Measurements from ENCODE around the gene GRIK4. TPM values are rescaled to one million over a fixed set of nuclear protein-coding genes. Genes with fewer than 3 reads are reported as not detected.

The GRIK4 gene
- total RNA-seq, 2 experiments from 2014 or later = not detected

GRCh38 chr11:120536797-120537169 lies 25.2 kb downstream of the GRIK4 start:
- Mint-ChIP-seq H3K4me1 (ENCODE audit: low read depth) (no peaks in the 10 kb centered on the region), H3K27ac (no peak overlapping the region), H3K36me3 (ENCODE audit: low read depth) (no peaks in the 10 kb centered on the region), H3K4me3 (no peak overlapping the region), H3K27me3 (no peaks in the 10 kb centered on the region), H3K9me3 (no peaks in the 10 kb centered on the region)
- POLR2A ChIA-PET = no interaction called here
- ATAC-seq (no peak), DNase-seq (no peak)
- intact Hi-C loops (cut with micrococcal nuclease) = no loop called here
- CTCF ChIA-PET = no interaction called here
- TF ChIP-seq, protein P1, sequence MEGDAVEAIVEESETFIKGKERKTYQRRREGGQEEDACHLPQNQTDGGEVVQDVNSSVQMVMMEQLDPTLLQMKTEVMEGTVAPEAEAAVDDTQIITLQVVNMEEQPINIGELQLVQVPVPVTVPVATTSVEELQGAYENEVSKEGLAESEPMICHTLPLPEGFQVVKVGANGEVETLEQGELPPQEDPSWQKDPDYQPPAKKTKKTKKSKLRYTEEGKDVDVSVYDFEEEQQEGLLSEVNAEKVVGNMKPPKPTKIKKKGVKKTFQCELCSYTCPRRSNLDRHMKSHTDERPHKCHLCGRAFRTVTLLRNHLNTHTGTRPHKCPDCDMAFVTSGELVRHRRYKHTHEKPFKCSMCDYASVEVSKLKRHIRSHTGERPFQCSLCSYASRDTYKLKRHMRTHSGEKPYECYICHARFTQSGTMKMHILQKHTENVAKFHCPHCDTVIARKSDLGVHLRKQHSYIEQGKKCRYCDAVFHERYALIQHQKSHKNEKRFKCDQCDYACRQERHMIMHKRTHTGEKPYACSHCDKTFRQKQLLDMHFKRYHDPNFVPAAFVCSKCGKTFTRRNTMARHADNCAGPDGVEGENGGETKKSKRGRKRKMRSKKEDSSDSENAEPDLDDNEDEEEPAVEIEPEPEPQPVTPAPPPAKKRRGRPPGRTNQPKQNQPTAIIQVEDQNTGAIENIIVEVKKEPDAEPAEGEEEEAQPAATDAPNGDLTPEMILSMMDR (IDR thresholded peaks at IDR 0.05) = no peak

GRCh38 chr11:120537996-120538395 lies 26.4 kb downstream of the GRIK4 start:
- ChIA-PET CTCF (no interaction called here), POLR2A (no interaction called here)
- TF ChIP-seq, protein P1 (IDR thresholded peaks at IDR 0.05) = no peak
- Mint-ChIP-seq H3K4me1 (ENCODE audit: low read depth) (no peaks in the 10 kb centered on the region), H3K27ac (no peak overlapping the region), H3K36me3 (ENCODE audit: low read depth) (no peaks in the 10 kb centered on the region), H3K27me3 (no peaks in the 10 kb centered on the region), H3K4me3 (no peak overlapping the region), H3K9me3 (no peaks in the 10 kb centered on the region)
- intact Hi-C loops (cut with micrococcal nuclease) = no loop called here
- no peak for DNase-seq
- ATAC-seq = no peak

GRCh38 chr11:120538707-120539106 lies 27.2 kb downstream of the GRIK4 start:
- ChIA-PET CTCF (no interaction called here), POLR2A (no interaction called here)
- DNase-seq (no peak), ATAC-seq (no peak)
- Mint-ChIP-seq H3K4me3 (no peak overlapping the region), H3K27me3 (no peaks in the 10 kb centered on the region), H3K27ac (no peak overlapping the region), H3K36me3 (ENCODE audit: low read depth) (no peaks in the 10 kb centered on the region), H3K9me3 (no peaks in the 10 kb centered on the region), H3K4me1 (ENCODE audit: low read depth) (no peaks in the 10 kb centered on the region)
- TF ChIP-seq, protein P1 (IDR thresholded peaks at IDR 0.05) = no peak
- intact Hi-C loops (cut with micrococcal nuclease) = no loop called here

DNA sequence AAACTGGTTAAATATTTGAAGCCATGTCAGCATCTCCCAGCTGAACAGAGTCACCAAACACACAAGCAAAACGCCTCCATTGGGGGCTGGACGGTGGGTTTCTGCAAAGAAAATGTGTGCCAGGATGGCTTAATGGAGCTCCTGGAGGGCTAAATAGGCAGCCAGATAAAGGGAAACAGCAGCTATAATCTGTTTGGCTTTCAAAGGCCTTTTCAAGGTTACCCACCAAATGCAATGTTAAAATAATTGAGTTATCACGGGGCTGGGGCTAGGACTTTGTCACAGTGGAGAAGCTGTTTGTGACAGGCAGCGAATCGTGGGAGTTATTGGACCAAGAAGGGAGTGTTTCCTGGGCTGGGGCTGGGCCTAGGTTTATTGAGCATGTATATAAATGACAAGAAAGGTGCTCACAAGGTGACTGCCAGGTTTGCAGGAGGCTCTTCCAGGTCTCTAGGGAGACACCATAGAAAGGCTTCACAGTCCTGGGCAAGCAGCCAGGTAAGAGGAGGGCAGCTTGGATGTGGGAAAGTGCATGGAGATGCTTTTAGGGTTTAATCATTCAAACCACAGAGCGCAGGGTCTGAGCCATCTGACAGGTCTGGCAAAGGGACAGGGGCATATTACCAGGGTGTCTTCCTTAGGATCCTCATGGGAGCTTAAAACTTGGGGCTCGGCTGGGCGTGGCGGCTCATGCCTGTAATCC lies 28.3 kb downstream of the GRIK4 start:
- H3K9me3 Mint-ChIP-seq = no peaks in the 10 kb centered on the region
- H3K27ac Mint-ChIP-seq = no peak overlapping the region
- ChIA-PET CTCF (interaction anchor here (1.0 kb wide), 1 partner anchor 205 kb away, joined by 3 read pairs; no protein-coding TSS in a partner anchor), POLR2A (no interaction called here)
- DNase-seq (no peak), ATAC-seq (no peak)
- H3K27me3 Mint-ChIP-seq = no peaks in the 10 kb centered on the region
- H3K4me1 Mint-ChIP-seq (ENCODE audit: low read depth) = no peaks in the 10 kb centered on the region
- intact Hi-C loops (cut with micrococcal nuclease) = no loop called here
- H3K4me3 Mint-ChIP-seq = no peak overlapping the region
- TF ChIP-seq, protein P1 (IDR thresholded peaks at IDR 0.05) = no peak
- no peaks in the 10 kb centered on the region for H3K36me3 Mint-ChIP-seq (ENCODE audit: low read depth)

DNA sequence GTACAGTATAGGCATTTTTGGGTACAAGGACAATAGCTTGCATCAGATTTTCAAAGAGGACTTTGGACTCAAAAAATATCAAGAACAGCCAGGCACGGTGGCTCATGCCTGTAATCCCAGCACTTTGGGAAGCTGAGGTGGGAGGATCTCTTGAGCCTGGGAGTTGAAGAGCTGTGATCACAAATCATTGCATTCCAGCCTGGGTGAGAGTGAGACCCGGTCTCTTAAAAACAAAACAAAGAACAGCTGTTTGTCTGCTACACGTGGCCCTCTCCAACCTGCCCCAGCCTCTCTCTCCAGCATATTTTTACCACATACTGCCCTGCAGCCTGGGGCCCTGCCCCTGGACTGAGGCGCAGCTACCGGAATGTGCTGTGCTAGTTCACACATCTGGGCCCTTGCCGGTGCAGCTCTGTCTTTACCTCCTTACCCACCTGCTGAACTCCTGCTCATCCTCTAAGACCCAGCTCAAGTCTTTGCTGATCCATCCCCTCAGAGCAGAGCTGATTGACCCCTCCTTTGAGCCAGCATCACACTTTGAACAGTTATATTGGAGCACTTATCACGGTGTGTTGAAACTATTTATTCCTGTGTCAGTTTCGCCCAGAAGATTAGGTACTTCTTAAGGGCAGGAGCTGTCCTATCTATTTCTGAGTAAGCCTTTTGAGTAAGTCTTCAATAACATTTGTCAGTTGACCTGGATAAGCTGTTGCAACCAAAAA lies 29.4 kb downstream of the GRIK4 start:
- Mint-ChIP-seq H3K27me3 (no peaks in the 10 kb centered on the region), H3K9me3 (no peaks in the 10 kb centered on the region), H3K4me3 (no peak overlapping the region), H3K4me1 (ENCODE audit: low read depth) (peaks cover 1% of the 10 kb centered on the region), H3K36me3 (ENCODE audit: low read depth) (no peaks in the 10 kb centered on the region), H3K27ac (no peak overlapping the region)
- CTCF ChIA-PET = no interaction called here
- ATAC-seq = no peak
- POLR2A ChIA-PET = no interaction called here
- intact Hi-C loops (cut with micrococcal nuclease) = no loop called here
- DNase-seq = no peak
- TF ChIP-seq, protein P1 (IDR thresholded peaks at IDR 0.05) = no peak
